Choroid plexus epithelial cell (primary cell): ENCODE data around the gene TMC1.

Source experiments
- DNase-seq: peaks from one replicate; pipeline ENCODE4 v3.0.0-alpha.2; 2010; ENCODE audit warnings: low read depth
- H3K4me3 ChIP-seq: 2 replicates; pipeline ENCODE4 v1.5.1; 2011; ENCODE audit warnings: low read depth, mild to moderate bottlenecking, control low read depth, low read length, moderate library complexity
- TF ChIP-seq, protein P1 (sequence below): conservative IDR thresholded peaks from 2 replicates; pipeline ENCODE4 v1.5.1; 2011; ENCODE audit warnings: low read depth, mild to moderate bottlenecking, control low read depth, inconsistent platforms, low read length, moderate library complexity

TMC1 gene

DNA sequence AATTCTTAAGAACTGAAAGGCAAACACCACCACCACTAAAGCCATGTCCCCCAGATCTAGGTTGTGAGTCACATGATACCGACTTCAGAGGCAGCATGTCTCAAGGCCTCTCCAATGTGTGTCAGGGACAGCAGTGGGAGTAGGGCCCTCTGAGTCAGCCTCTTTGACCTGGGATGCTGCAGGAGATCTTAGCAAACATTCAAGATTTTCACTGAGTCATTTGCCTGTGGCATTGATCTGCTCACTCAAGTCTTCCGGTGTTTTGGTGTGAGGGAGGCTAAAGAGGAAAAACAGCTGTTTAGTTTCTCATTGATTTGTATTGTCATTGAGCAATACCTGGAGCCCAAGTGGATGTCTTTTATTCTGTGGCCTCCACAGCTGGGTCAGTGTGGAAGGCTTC lies 36.1 kb downstream of the TMC1 start:
- TF ChIP-seq, protein P1, sequence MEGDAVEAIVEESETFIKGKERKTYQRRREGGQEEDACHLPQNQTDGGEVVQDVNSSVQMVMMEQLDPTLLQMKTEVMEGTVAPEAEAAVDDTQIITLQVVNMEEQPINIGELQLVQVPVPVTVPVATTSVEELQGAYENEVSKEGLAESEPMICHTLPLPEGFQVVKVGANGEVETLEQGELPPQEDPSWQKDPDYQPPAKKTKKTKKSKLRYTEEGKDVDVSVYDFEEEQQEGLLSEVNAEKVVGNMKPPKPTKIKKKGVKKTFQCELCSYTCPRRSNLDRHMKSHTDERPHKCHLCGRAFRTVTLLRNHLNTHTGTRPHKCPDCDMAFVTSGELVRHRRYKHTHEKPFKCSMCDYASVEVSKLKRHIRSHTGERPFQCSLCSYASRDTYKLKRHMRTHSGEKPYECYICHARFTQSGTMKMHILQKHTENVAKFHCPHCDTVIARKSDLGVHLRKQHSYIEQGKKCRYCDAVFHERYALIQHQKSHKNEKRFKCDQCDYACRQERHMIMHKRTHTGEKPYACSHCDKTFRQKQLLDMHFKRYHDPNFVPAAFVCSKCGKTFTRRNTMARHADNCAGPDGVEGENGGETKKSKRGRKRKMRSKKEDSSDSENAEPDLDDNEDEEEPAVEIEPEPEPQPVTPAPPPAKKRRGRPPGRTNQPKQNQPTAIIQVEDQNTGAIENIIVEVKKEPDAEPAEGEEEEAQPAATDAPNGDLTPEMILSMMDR = no peak
- no peak overlapping the region for H3K4me3 ChIP-seq
- DNase-seq = peak; percentile 84

DNA sequence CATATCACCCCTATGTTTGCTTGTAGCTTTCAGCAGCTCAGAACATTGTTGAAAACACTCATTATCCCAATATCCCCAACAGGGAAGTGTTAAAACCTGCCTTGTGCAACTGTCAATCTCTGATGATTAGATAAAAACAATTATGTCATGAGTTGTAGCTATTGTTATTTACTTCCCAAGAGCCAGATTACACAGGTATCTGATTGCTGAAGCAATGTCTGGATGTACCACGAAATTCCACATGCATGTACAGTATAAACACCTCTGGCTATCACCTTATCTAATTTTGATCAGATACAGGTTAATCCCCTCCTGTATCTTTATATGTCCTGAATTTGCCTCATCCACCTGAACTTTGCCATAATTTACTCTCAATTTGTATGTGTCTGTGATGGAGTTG lies 38.7 kb downstream of the TMC1 start:
- no peak for DNase-seq
- no peak overlapping the region for H3K4me3 ChIP-seq
- TF ChIP-seq, protein P1 = no peak

DNA sequence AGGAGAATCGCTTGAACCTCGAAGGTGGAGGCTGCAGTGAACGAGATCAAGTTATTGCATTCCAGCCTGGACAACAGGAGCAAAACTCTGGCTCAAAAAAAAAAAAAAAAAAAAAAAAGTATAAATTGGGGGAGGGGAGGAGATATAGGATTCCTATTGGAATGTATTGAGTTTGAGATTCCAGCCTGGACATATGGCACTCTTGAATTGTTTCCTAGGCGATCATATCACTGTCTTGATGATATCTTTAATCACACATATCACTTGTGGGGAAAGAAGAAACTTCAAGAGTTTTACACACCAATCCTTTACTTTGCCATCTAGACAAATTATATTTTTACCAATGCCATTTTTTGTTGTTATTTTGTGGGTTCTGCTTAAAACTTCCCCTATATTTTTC lies 42.4 kb downstream of the TMC1 start:
- H3K4me3 ChIP-seq = no peak overlapping the region
- no peak for DNase-seq
- TF ChIP-seq, protein P1 = no peak

DNA sequence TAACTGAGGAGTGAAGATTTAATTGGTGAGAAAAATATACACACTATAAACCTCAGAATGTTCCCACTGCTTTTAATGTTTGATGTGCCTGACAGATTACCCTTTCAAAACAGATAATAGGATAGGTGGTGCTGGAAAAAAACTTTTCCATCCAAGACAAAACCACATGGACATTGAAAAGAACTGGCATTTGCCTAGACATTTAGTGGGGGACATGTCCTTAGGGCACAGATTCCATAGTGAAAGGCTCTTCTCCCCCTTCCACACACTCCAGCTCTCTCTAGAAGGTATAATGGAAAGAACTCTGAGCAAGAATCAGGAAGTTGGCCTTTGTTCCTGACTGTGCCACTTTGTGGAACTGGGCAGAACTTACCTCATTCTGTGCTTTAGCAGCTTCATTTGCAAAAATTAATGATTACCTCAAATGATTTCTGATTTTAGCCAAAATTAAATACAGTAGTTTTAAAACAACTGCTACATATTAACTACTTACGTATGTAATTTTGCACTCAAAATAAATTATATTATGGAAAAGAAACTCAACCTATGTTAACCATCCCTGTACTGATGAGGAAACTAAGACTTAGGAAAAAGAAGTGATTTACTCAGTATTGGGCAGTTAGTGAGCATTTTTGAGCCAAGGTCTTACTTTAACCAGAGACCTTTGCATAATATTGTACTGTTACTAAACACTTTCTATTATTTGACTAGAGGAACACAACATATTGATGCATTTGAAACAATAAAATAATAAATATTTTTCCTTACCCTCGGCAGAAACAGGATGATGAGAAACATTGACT lies 43.3 kb downstream of the TMC1 start:
- TF ChIP-seq, protein P1 = no peak
- no peak overlapping the region for H3K4me3 ChIP-seq
- DNase-seq = no peak

DNA sequence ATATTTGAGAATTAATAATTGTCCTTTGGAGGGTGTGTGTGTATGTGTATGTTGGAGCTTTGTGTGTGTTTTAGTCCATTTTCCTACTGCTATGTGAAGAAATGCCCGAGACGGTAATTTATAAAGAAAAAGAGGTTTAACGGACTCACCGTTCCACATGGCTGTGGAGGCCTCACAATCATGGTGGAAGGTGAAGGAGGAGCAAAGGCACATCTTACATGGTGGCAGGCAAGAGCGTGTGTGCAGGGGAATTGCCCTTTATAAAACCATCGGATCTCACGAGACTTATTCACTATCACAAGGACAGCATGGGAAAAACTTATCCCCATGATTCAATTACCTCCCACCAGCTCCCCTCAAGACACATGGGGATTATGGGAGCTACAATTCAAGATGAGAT lies 44.1 kb downstream of the TMC1 start:
- TF ChIP-seq, protein P1 = no peak
- H3K4me3 ChIP-seq = no peak overlapping the region
- DNase-seq = no peak

DNA sequence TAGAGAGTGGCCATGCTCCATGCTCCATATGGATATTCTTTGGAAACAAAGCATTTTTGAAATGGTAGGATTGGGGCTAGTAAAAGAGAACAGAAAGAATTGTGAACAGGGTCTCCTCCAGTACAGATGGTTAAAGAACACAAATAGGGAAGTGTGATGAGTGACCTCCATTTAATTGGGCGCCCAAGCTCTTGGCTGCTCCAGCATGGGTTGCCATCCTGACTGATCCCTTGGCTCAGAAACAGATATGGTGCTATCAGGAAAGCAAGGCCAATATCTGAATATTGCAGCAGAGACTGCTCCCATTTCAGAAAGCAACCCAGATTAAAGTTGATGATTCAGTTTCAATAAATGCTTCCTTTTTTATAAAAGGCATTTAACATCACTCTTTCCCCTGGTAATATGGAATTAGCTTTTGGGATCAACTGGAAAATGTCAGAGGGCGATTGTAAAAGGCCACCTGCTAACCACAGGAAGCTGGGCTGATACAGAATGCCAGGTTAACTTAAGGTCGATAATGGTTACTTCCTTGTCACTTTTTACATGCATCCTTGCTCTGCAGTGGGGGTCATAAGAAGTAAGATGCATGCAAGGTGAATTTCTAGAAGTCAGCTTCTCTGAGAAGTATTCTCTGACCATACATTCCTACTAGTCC lies 52.9 kb downstream of the TMC1 start:
- TF ChIP-seq, protein P1 = no peak
- H3K4me3 ChIP-seq = no peak overlapping the region
- DNase-seq = no peak
